ENCODE measurements around the gene ADIRF. TPM values are rescaled to one million over a fixed set of nuclear protein-coding genes. Genes with fewer than 3 reads are reported as not detected.

ADIRF gene
- total and polyA plus RNA-seq, 9 of the 15 experiments (the other 6 are each of a cell fraction or from before 2014, with no cell fraction given), result 0.08 TPM; not detected in 8

- Histone ChIP-seq H3K9me3 (replicated peaks; ENCODE audit: control insufficient read depth, insufficient read depth, low read depth, low read length) (no peaks in the 10 kb centered on the region), H3K36me3 (ENCODE audit: control insufficient read depth, insufficient read depth, low read length) (no peaks in the 10 kb centered on the region), H3K27me3 (ENCODE audit: control insufficient read depth in 2 of 2, insufficient read depth in 2 of 2, low read length in 2 of 2) (no peaks in the 10 kb centered on the region), H3K9ac (ENCODE audit: insufficient read depth in 1 of 2, low read depth in 2 of 2, low read length in 2 of 2) (no peak overlapping the region), H4K20me1 (replicated peaks; ENCODE audit: control insufficient read depth, insufficient read depth, low read length) (no peaks in the 10 kb centered on the region), H3K9me1 (ENCODE audit: control insufficient read depth, insufficient read depth, low read length) (no peaks in the 10 kb centered on the region), H3K27ac (ENCODE audit: extremely low read depth, low read depth, low read length) (no peak overlapping the region), H3K4me2 (ENCODE audit: insufficient read depth, low read length) (no peak overlapping the region), H3K4me1 (replicated peaks in 1 of 2; ENCODE audit: control insufficient read depth in 2 of 2, insufficient read depth in 2 of 2, low read length in 2 of 2) (peaks cover 0 to 20% of the 10 kb centered on the region in 2 experiments; a peak in 2 of 5 replicates), H3K79me2 (ENCODE audit: control insufficient read depth, insufficient read depth, low read length) (no peaks in the 10 kb centered on the region), H3K4me3 (no peak overlapping the region), H2AFZ (ENCODE audit: low read depth, low read length) (no peak overlapping the region)
- no TSS peak for BruUV-seq (replicated peaks)
- CTCF ChIA-PET (ENCODE audit: low intra/inter-chr PET ratio), result interaction anchor here (0.7 kb wide), 1 partner anchor 910 kb away, joined by 5 read pairs; no protein-coding TSS in a partner anchor
- intact Hi-C loops (cut with micrococcal nuclease), result no loop called here
- no peak for DNase-seq (ENCODE audit: extremely low read depth in 1 of 4, low spot score in 3 of 4)
- FAIRE-seq, result no peak
- WGBS (ENCODE audit: insufficient coverage, low coverage, missing lambda C conversion rate), result 29% methylated on average over 1 of the region's 2 CpGs
- ATAC-seq, result no peak
- in situ Hi-C loops (cut with MboI), result no loop called here
- POLR2A ChIA-PET, result interaction anchor here (0.6 to 1.2 kb wide), 2 partner anchors 19 to 233 kb away, joined by 3 read pairs; no protein-coding TSS in a partner anchor
- TF ChIP-seq, protein P1, sequence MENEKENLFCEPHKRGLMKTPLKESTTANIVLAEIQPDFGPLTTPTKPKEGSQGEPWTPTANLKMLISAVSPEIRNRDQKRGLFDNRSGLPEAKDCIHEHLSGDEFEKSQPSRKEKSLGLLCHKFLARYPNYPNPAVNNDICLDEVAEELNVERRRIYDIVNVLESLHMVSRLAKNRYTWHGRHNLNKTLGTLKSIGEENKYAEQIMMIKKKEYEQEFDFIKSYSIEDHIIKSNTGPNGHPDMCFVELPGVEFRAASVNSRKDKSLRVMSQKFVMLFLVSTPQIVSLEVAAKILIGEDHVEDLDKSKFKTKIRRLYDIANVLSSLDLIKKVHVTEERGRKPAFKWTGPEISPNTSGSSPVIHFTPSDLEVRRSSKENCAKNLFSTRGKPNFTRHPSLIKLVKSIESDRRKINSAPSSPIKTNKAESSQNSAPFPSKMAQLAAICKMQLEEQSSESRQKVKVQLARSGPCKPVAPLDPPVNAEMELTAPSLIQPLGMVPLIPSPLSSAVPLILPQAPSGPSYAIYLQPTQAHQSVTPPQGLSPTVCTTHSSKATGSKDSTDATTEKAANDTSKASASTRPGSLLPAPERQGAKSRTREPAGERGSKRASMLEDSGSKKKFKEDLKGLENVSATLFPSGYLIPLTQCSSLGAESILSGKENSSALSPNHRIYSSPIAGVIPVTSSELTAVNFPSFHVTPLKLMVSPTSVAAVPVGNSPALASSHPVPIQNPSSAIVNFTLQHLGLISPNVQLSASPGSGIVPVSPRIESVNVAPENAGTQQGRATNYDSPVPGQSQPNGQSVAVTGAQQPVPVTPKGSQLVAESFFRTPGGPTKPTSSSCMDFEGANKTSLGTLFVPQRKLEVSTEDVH (IDR thresholded peaks at IDR 0.05; ENCODE audit: low read depth, partially characterized antibody), result no peak
- TF ChIP-seq SAFB (IDR thresholded peaks at IDR 0.05; ENCODE audit: borderline replicate concordance, low read depth, low read length) (no peak), FOSL1 (tag; conservative IDR thresholded peaks at IDR 0.05) (no peak), POLR2AphosphoS5 (IDR thresholded peaks at IDR 0.05; ENCODE audit: control insufficient read depth, insufficient read depth, low read depth, low read length) (no peak), ZNF324 (CRISPR knock-in tag; IDR thresholded peaks at IDR 0.05) (no peak), ILF3 (IDR thresholded peaks at IDR 0.05; ENCODE audit: borderline replicate concordance) (no peak), DEAF1 (CRISPR knock-in tag; IDR thresholded peaks at IDR 0.05) (no peak), MTA1 (IDR thresholded peaks at IDR 0.05; ENCODE audit: borderline replicate concordance) (no peak), TCF7 (IDR thresholded peaks at IDR 0.05; ENCODE audit: borderline replicate concordance) (no peak), HDGF (IDR thresholded peaks at IDR 0.05) (no peak), KDM5B (IDR thresholded peaks at IDR 0.05; ENCODE audit: insufficient replicate concordance, low read depth, low read length) (no peak), ZSCAN29 (IDR thresholded peaks at IDR 0.05) (no peak), HBP1 (CRISPR knock-in tag; IDR thresholded peaks at IDR 0.05) (no peak), EP400 (IDR thresholded peaks at IDR 0.05) (no peak), GATAD2B (IDR thresholded peaks at IDR 0.05; ENCODE audit: borderline replicate concordance) (no peak)
- TF ChIP-seq, protein P2, sequence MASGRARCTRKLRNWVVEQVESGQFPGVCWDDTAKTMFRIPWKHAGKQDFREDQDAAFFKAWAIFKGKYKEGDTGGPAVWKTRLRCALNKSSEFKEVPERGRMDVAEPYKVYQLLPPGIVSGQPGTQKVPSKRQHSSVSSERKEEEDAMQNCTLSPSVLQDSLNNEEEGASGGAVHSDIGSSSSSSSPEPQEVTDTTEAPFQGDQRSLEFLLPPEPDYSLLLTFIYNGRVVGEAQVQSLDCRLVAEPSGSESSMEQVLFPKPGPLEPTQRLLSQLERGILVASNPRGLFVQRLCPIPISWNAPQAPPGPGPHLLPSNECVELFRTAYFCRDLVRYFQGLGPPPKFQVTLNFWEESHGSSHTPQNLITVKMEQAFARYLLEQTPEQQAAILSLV (tag; IDR thresholded peaks at IDR 0.05), result no peak
These were observed 26.9 kb upstream of the ADIRF start for GRCh38 chr10:86941426-86941825.

All from K562 (cell line).